Keratinocyte (primary cell): ENCODE measurements around the gene CYSTM1.

Source experiments
- EZH2 ChIP-seq: IDR thresholded peaks from one replicate; pipeline ENCODE4 v1.6.1; 2012; ENCODE audit warnings: inconsistent platforms, mild to moderate bottlenecking, low read length, moderate library complexity
- TF ChIP-seq, protein P1 (sequence below), 3 experiments: IDR thresholded peaks in 1 of 3; conservative IDR thresholded peaks in 1 of 3; optimal IDR thresholded peaks in 1 of 3; 2 replicates in 2 of 3; 3 replicates in 1 of 3; pipeline versions ENCODE3 to v1.5.1; 2011; ENCODE audit warnings: low read length in 3 of 3, mild to moderate bottlenecking in 3 of 3, moderate library complexity in 2 of 3, control low read depth in 1 of 3, inconsistent platforms in 1 of 3; ENCODE audit not compliant: insufficient read depth in 2 of 3; ENCODE audit errors: extremely low read depth in 1 of 3

DNA sequence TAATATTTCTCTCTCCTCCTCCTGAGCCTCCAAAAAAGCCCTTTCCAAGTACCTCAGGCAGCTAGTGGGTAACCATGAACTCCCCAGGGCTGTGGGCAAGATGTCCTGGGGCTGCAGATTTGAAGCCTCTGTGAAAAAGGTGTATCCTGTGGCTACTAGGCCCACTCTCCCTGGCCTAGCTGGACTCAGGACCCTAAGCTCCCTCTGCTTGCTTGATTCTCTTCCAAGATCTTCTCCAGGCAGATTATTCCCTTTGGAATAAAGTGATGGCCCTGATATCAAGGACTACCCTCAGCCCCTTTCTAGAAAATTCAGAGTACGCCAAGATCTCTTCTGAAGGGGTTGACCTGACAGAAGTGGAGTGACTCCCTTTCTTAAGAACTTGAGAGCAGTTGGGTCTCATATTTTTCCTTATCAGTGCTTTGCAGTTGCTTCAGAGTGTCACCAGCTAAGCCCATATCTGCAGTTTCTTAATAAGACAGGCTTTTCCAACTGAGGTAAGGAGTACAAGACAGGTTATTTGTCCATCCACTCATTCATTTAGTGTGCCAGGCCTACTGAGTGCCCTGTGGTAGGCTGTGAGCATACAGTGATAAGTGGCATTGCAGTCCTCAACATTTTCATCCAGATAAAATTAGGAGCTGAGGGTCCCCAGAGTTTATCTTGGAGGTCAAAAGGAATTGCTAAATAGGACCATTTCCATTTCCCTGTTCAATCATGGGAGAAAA lies 42.5 kb downstream of the CYSTM1 start:
- TF ChIP-seq, protein P1, sequence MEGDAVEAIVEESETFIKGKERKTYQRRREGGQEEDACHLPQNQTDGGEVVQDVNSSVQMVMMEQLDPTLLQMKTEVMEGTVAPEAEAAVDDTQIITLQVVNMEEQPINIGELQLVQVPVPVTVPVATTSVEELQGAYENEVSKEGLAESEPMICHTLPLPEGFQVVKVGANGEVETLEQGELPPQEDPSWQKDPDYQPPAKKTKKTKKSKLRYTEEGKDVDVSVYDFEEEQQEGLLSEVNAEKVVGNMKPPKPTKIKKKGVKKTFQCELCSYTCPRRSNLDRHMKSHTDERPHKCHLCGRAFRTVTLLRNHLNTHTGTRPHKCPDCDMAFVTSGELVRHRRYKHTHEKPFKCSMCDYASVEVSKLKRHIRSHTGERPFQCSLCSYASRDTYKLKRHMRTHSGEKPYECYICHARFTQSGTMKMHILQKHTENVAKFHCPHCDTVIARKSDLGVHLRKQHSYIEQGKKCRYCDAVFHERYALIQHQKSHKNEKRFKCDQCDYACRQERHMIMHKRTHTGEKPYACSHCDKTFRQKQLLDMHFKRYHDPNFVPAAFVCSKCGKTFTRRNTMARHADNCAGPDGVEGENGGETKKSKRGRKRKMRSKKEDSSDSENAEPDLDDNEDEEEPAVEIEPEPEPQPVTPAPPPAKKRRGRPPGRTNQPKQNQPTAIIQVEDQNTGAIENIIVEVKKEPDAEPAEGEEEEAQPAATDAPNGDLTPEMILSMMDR (optimal IDR thresholded peaks at IDR 0.05 in 1 of 3, IDR thresholded peaks at IDR 0.05 in 1 of 3, conservative IDR thresholded peaks at IDR 0.05 in 1 of 3; ENCODE audit: extremely low read depth in 1 of 3, insufficient read depth in 2 of 3, low read length in 3 of 3): no peak
- TF ChIP-seq EZH2: no peak
